Stomach (tissue), 9 donors: Measurements from ENCODE around the gene C5orf63. TPM values are rescaled to one million over a fixed set of nuclear protein-coding genes. Genes with fewer than 3 reads are reported as not detected.

Experiments used
- DNase-seq, 2 donors: peaks; one replicate each; pipeline versions ENCODE4 v3.0.0 to v3.0.0-alpha.2; 2013 to 2019
- H3K27ac ChIP-seq, 5 donors: fragments of 200-600 bp in 4 of 5; sonication (generic) in 4 of 5; one replicate each; pipeline ENCODE4 v1.5.1; 2013 to 2019; ENCODE audit warnings: mild to moderate bottlenecking in 1 of 5, moderate library complexity in 1 of 5
- H3K27me3 ChIP-seq, 3 donors: fragments of 200-600 bp; sonication (generic); one replicate each; pipeline ENCODE4 v1.5.1; 2017 to 2019; ENCODE audit warnings: mixed run types in 1 of 3
- H3K36me3 ChIP-seq, 4 donors: fragments of 200-600 bp; sonication (generic); 1 replicate in 3 of 4; 2 replicates in 1 of 4; pipeline ENCODE4 v1.5.1; 2016 to 2019
- H3K4me1 ChIP-seq, 4 donors: fragments of 200-600 bp; sonication (generic); one replicate each; pipeline ENCODE4 v1.5.1; 2016 to 2019
- H3K4me3 ChIP-seq, 4 donors: fragments of 200-600 bp; sonication (generic) in 3 of 4; one replicate each; pipeline ENCODE4 v1.5.1; 2016 to 2019; ENCODE audit warnings: mild to moderate bottlenecking in 1 of 4
- H3K9me3 ChIP-seq, 4 donors: fragments of 200-600 bp; sonication (generic); one replicate each; pipeline ENCODE4 v1.5.1; 2016 to 2019
- EP300 ChIP-seq: sonication (generic); formaldehyde crosslinking; IDR thresholded peaks from one replicate; pipeline ENCODE4 v1.6.1; 2017; ENCODE audit warnings: antibody characterized with exemption
- POLR2A ChIP-seq, 4 donors: fragments of 450-650 bp; IDR thresholded peaks; one replicate each; pipeline ENCODE4 v1.6.1; 2016; ENCODE audit warnings: antibody characterized with exemption in 4 of 4, control low read depth in 2 of 4, mild to moderate bottlenecking in 1 of 4, moderate library complexity in 1 of 4
- POLR2AphosphoS5 ChIP-seq, 3 donors: sonication (generic); formaldehyde crosslinking; IDR thresholded peaks; one replicate each; pipeline ENCODE4 v1.6.1; 2016; ENCODE audit warnings: antibody characterized with exemption in 3 of 3
- WGBS, 5 donors: extraction: QIAGEN DNeasy Blood & Tissue Kit in 3 of 5; methylation state at CpG; one replicate each; pipeline versions ENCODE4 v1.1.5 to v1.1.7; 2013 to 2018; 5-methylcytosine and 5-hydroxymethylcytosine counted together
- intact Hi-C: fragments of 100-400 bp; cut with DNase I; formaldehyde crosslinking; loops from one replicate; pipeline ENCODE4 v1.15.1; 2023; ENCODE audit warnings: low total_unique reads
- polyA plus RNA-seq, 3 donors: library from polyadenylated mRNA; stranded (reverse); fragments of 200-250 nt; gene quantifications; one replicate each; pipeline ENCODE4 v1.2.3, GENCODE V29; 2013
- total RNA-seq, 5 donors: library from RNA; depleted of rRNA; stranded (reverse); fragments of >200 nt; gene quantifications; one replicate each; pipeline versions ENCODE4 v1.1.0 to v1.2.3, GENCODE V29; 2014 to 2016
- TF ChIP-seq, protein P1 (sequence below), 7 experiments: fragments of 450-650 bp in 4 of 7; fragments of 200-600 bp in 3 of 7; sonication (generic) in 3 of 7; IDR thresholded peaks; one replicate each; pipeline ENCODE4 v1.5.1; 2016 to 2019; ENCODE audit warnings: antibody characterized with exemption in 7 of 7, control low read depth in 2 of 7, mild to moderate bottlenecking in 1 of 7
- donor health status: healthy with polysubstance abuse.
- donor health status: Bipolar disorder and iron deficiency.
- donor health status: healthy.

The C5orf63 gene
- total and polyA plus RNA-seq, 8 donors = 0.45 to 16.8 (median 5.0) TPM

DNA sequence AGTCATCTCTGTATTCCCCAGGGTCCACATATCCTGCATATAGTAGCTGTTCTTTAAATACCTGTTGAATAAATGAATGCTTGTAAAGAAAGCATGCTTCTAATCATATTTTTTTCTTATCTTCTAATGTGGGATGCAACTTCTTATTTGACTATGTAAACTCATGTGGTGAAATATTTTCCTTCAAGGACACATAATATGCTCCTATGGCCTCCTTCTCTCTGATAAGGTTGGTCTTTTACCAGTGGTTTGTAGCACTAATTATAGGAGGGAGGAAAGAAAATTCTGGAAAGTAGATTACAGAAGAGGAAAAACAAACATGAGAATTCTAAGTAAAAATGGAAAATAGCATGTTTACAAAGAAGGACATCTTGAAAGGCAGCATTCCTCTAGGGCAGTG lies 28.6 kb upstream of the C5orf63 start:
- no peak overlapping the region for H3K27ac ChIP-seq
- TF ChIP-seq EP300 = no peak
- TF ChIP-seq POLR2AphosphoS5 (IDR thresholded peaks at IDR 0.05) = no peak
- no peak for TF ChIP-seq POLR2A (IDR thresholded peaks at IDR 0.05)
- TF ChIP-seq, protein P1, sequence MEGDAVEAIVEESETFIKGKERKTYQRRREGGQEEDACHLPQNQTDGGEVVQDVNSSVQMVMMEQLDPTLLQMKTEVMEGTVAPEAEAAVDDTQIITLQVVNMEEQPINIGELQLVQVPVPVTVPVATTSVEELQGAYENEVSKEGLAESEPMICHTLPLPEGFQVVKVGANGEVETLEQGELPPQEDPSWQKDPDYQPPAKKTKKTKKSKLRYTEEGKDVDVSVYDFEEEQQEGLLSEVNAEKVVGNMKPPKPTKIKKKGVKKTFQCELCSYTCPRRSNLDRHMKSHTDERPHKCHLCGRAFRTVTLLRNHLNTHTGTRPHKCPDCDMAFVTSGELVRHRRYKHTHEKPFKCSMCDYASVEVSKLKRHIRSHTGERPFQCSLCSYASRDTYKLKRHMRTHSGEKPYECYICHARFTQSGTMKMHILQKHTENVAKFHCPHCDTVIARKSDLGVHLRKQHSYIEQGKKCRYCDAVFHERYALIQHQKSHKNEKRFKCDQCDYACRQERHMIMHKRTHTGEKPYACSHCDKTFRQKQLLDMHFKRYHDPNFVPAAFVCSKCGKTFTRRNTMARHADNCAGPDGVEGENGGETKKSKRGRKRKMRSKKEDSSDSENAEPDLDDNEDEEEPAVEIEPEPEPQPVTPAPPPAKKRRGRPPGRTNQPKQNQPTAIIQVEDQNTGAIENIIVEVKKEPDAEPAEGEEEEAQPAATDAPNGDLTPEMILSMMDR (IDR thresholded peaks at IDR 0.05) = no peak
- H3K27me3 ChIP-seq = no peaks in the 10 kb centered on the region
- no peaks in the 10 kb centered on the region for H3K4me1 ChIP-seq
- H3K36me3 ChIP-seq = no peaks in the 10 kb centered on the region
- no peak overlapping the region for H3K4me3 ChIP-seq
- peaks cover 0 to 4% (median 0%) of the 10 kb centered on the region in 4 donors for H3K9me3 ChIP-seq
- intact Hi-C loops = no loop called here
- DNase-seq = no peak

GRCh38 chr5:127101533-127101932 lies 28.2 kb upstream of the C5orf63 start:
- TF ChIP-seq POLR2A (IDR thresholded peaks at IDR 0.05) (no peak), POLR2AphosphoS5 (IDR thresholded peaks at IDR 0.05) (no peak), EP300 (no peak)
- TF ChIP-seq, protein P1 (IDR thresholded peaks at IDR 0.05) = no peak
- Histone ChIP-seq H3K9me3 (peaks cover 0 to 4% (median 0%) of the 10 kb centered on the region in 4 donors), H3K27ac (no peak overlapping the region), H3K36me3 (no peaks in the 10 kb centered on the region), H3K27me3 (no peaks in the 10 kb centered on the region), H3K4me3 (no peak overlapping the region), H3K4me1 (no peaks in the 10 kb centered on the region)
- DNase-seq = no peak
- intact Hi-C loops = no loop called here
- whole genome bisulfite sequencing, 5 donors = 55 to 75% (median 70%) methylated on average over 2 of the region's 2 CpGs

DNA sequence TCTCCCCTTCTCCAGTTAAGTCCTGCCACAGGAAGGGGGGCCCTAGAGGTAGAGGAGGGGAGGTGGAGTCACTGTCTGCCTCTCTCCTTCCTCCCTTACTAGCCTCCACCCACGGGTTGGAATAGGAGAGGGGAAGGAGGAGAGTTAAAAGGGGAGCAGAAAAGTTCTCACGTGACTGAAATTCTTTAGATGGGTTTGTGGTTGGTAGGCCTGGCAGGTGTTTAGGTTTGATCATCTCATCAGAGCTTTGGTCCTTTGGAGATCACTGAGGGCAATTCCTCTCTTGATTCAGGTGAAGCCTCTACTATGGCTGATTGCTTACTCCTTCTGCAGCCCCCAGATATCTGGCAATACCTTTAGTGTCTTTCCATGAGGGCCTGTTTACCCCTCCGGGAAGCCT lies 24.9 kb upstream of the C5orf63 start:
- no peak overlapping the region for H3K27ac ChIP-seq
- DNase-seq = no peak
- TF ChIP-seq POLR2A (IDR thresholded peaks at IDR 0.05) (no peak), EP300 (no peak), POLR2AphosphoS5 (IDR thresholded peaks at IDR 0.05) (no peak)
- TF ChIP-seq, protein P1 (IDR thresholded peaks at IDR 0.05) = no peak
- no peaks in the 10 kb centered on the region for H3K36me3 ChIP-seq
- WGBS, 5 donors = 52 to 58% (median 55%) methylated on average over 3 of the region's 3 CpGs
- no peaks in the 10 kb centered on the region for H3K4me1 ChIP-seq
- no peak overlapping the region for H3K4me3 ChIP-seq
- H3K9me3 ChIP-seq = no peaks in the 10 kb centered on the region
- intact Hi-C loops = no loop called here
- no peaks in the 10 kb centered on the region for H3K27me3 ChIP-seq

- intact Hi-C loops = no loop called here
- Histone ChIP-seq H3K4me3 (no peak overlapping the region), H3K27ac (no peak overlapping the region), H3K27me3 (no peaks in the 10 kb centered on the region), H3K36me3 (no peaks in the 10 kb centered on the region), H3K4me1 (no peaks in the 10 kb centered on the region), H3K9me3 (no peaks in the 10 kb centered on the region)
- no peak for DNase-seq
- 53 to 78% (median 64%) methylated on average over 3 of the region's 3 CpGs for WGBS, 5 donors
- TF ChIP-seq EP300 (no peak), POLR2A (IDR thresholded peaks at IDR 0.05) (no peak), POLR2AphosphoS5 (IDR thresholded peaks at IDR 0.05) (no peak)
- TF ChIP-seq, protein P1 (IDR thresholded peaks at IDR 0.05) = no peak
Measured at GRCh38 chr5:127097278-127097677, 24.0 kb upstream of the C5orf63 start.
